ENCODE data around the gene DES.

DES gene

GRCh38 chr2:219475697-219476651 lies 57.8 kb downstream of the DES start:
- DNase-seq: peak; percentile 64

All from stimulated activated CD4-positive, alpha-beta T cell treated with anti-CD3 and anti-CD28 coated beads, Interleukin-1b, Interleukin-23, amount 100 ng/mL, for 48 hours (primary cell).